Measurements from ENCODE around the gene SH3RF3.

The SH3RF3 gene

GRCh38 chr2:109131777-109132176 is 2.8 kb downstream of the SH3RF3 start:
- H3K4me3 ChIP-seq (ENCODE audit: low read depth, low read length): no peak overlapping the region
- no peak for TF ChIP-seq CTCF (IDR thresholded peaks at IDR 0.05; ENCODE audit: insufficient read depth, low read depth, low read length, missing control alignments)
- DNase-seq (ENCODE audit: low read depth): no peak

- H3K4me3 ChIP-seq (ENCODE audit: low read depth, low read length): no peak overlapping the region
- no peak for TF ChIP-seq CTCF (IDR thresholded peaks at IDR 0.05; ENCODE audit: insufficient read depth, low read depth, low read length, missing control alignments)
- DNase-seq (ENCODE audit: low read depth): no peak
Measured at GRCh38 chr2:109132626-109133025, 3.6 kb downstream of the SH3RF3 start.

- TF ChIP-seq CTCF (IDR thresholded peaks at IDR 0.05; ENCODE audit: insufficient read depth, low read depth, low read length, missing control alignments): no peak
- no peak overlapping the region for H3K4me3 ChIP-seq (ENCODE audit: low read depth, low read length)
Measured at GRCh38 chr2:109133746-109134145, 4.7 kb downstream of the SH3RF3 start.

GRCh38 chr2:109134741-109135358 is 5.8 kb downstream of the SH3RF3 start:
- no peak overlapping the region for H3K4me3 ChIP-seq (ENCODE audit: low read depth, low read length)
- peak; percentile 45 for DNase-seq (ENCODE audit: low read depth)
- TF ChIP-seq CTCF (IDR thresholded peaks at IDR 0.05; ENCODE audit: insufficient read depth, low read depth, low read length, missing control alignments): no peak

More at GRCh38 chr2:109133746-109134145, 4.7 kb downstream of the SH3RF3 start:
- no peak for DNase-seq (ENCODE audit: low read depth)

GRCh38 chr2:109135359-109136197 is 6.6 kb downstream of the SH3RF3 start:
- no peak for TF ChIP-seq CTCF (IDR thresholded peaks at IDR 0.05; ENCODE audit: insufficient read depth, low read depth, low read length, missing control alignments)
- no peak overlapping the region for H3K4me3 ChIP-seq (ENCODE audit: low read depth, low read length)
- DNase-seq (ENCODE audit: low read depth): no peak

GRCh38 chr2:109136542-109136941 is 7.5 kb downstream of the SH3RF3 start:
- H3K4me3 ChIP-seq (ENCODE audit: low read depth, low read length): no peak overlapping the region
- TF ChIP-seq CTCF (IDR thresholded peaks at IDR 0.05; ENCODE audit: insufficient read depth, low read depth, low read length, missing control alignments): no peak
- DNase-seq (ENCODE audit: low read depth): no peak
